ACC112 (cell line): ENCODE data around the gene ZNF385A.

Experiments used
- H2AFZ ChIP-seq: fragments of 200-600 bp; sonication (generic); one replicate; pipeline ENCODE4 v1.6.0; 2017; ENCODE audit warnings: antibody characterized with exemption, low read length; ENCODE audit not compliant: unreplicated experiment
- H3K27ac ChIP-seq: fragments of 200-600 bp; sonication (generic); 2 replicates; pipeline ENCODE4 v1.5.1; 2014; ENCODE audit warnings: low read depth, mild to moderate bottlenecking, antibody characterized with exemption, low read length, moderate library complexity
- H3K27me3 ChIP-seq: fragments of 200-600 bp; sonication (generic); 2 replicates; pipeline ENCODE4 v1.6.1; 2014; ENCODE audit warnings: mild to moderate bottlenecking, antibody characterized with exemption, low read length, moderate library complexity, mixed read lengths; ENCODE audit not compliant: insufficient read depth
- H3K36me3 ChIP-seq: fragments of 200-600 bp; sonication (generic); 2 replicates; pipeline ENCODE4 v1.6.1; 2016; ENCODE audit warnings: mild to moderate bottlenecking, antibody characterized with exemption, low read length, moderate library complexity, mixed read lengths; ENCODE audit not compliant: insufficient read depth
- H3K4me1 ChIP-seq: fragments of 200-600 bp; sonication (generic); one replicate; pipeline ENCODE4 v1.6.1; 2016; ENCODE audit warnings: low read length, mixed read lengths; ENCODE audit not compliant: insufficient read depth, unreplicated experiment, control insufficient read depth
- H3K4me3 ChIP-seq: fragments of 200-600 bp; sonication (generic); 2 replicates; pipeline ENCODE4 v1.5.1; 2014; ENCODE audit warnings: mild to moderate bottlenecking, low read depth, low read length
- H3K79me2 ChIP-seq: fragments of 200-600 bp; sonication (generic); one replicate; pipeline ENCODE4 v1.6.0; 2016; ENCODE audit warnings: low read length; ENCODE audit not compliant: control insufficient read depth, unreplicated experiment, insufficient read depth

The ZNF385A gene

DNA sequence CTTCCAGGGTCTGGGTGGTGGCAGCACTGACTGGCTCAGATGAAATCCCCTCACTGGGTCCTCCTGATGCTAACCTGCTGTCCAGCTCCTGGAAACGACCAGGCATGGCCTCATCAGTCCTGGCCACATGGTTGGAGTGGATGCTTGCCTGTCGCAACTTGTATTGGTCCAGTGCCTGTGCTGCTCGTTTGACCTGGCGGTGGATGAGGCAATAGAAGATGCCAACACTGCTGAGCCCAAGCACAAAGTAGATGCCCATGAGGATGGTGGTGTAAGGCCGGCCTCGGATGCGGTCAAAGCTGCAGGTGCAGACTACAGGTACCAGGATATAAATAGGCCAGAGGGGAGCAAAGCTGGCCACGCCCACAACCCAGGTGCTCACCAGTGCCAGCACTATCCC is 21.5 kb downstream of the ZNF385A start:
- Histone ChIP-seq H2AFZ (no peak overlapping the region), H3K36me3 (no peaks in the 10 kb centered on the region), H3K27ac (no peak overlapping the region), H3K4me3 (no peak overlapping the region), H3K27me3 (no peaks in the 10 kb centered on the region), H3K79me2 (no peaks in the 10 kb centered on the region), H3K4me1 (peaks cover 15% of the 10 kb centered on the region)

DNA sequence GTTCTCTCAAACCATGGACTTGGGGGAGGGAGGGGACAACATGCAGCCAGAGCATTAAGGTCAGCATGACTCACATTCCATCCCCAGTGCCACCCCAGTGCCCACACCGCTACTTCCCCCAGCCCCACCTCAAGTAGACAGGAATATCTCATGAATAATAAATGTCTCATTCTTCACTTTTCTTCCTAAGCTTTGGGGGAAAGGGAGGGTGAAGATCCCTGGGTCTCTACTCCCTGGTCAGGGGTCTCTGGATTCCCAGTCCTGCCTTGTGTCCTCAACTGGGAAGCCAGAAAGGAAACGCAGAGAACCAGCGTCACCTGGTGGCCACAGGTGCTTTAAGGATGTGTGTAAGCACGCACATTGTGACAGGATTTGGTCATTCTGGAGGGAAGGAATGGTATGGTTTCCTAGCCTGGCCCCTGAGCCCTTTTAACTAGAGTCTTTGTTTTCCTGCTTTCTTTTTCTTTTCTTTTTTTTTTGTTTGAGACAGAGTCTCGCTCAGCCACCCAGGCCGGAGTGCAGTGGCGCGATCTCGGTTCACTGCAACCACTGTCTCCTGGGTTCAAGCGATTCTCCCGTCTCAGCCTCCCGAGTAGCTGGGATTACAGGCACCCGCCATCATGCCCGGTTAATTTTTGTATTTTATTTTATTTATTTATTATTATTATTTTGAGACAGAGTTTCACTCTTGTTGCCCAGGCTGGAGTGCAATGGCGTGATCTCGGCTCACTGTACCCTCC is 23.6 kb downstream of the ZNF385A start:
- H3K4me1 ChIP-seq = peaks cover 20% of the 10 kb centered on the region
- H3K36me3 ChIP-seq = no peaks in the 10 kb centered on the region
- H3K4me3 ChIP-seq = no peak overlapping the region
- no peak overlapping the region for H2AFZ ChIP-seq
- H3K27me3 ChIP-seq = no peaks in the 10 kb centered on the region
- peak overlapping the region; percentile 82 for H3K27ac ChIP-seq
- no peaks in the 10 kb centered on the region for H3K79me2 ChIP-seq

- peaks cover 20% of the 10 kb centered on the region for H3K4me1 ChIP-seq
- peak overlapping the region; percentile 82 for H3K27ac ChIP-seq
- H3K27me3 ChIP-seq = no peaks in the 10 kb centered on the region
- no peaks in the 10 kb centered on the region for H3K36me3 ChIP-seq
- no peaks in the 10 kb centered on the region for H3K79me2 ChIP-seq
- H2AFZ ChIP-seq = no peak overlapping the region
- peak overlapping the region; percentile 75 for H3K4me3 ChIP-seq
Measured at GRCh38 chr12:54359762-54360351, 24.7 kb downstream of the ZNF385A start.

GRCh38 chr12:54358945-54359761 is 25.4 kb downstream of the ZNF385A start:
- peak overlapping the region; percentile 35 for H2AFZ ChIP-seq
- H3K4me3 ChIP-seq = peak overlapping the region; percentile 75
- H3K27ac ChIP-seq = peak overlapping the region; percentile 82
- H3K4me1 ChIP-seq = peaks cover 20% of the 10 kb centered on the region
- no peaks in the 10 kb centered on the region for H3K27me3 ChIP-seq
- H3K79me2 ChIP-seq = no peaks in the 10 kb centered on the region
- H3K36me3 ChIP-seq = no peaks in the 10 kb centered on the region

- no peaks in the 10 kb centered on the region for H3K27me3 ChIP-seq
- H3K4me3 ChIP-seq = peak overlapping the region; percentile 75
- H3K4me1 ChIP-seq = peaks cover 20% of the 10 kb centered on the region
- no peaks in the 10 kb centered on the region for H3K79me2 ChIP-seq
- peak overlapping the region; percentile 65 for H3K27ac ChIP-seq
- peak overlapping the region; percentile 35 for H2AFZ ChIP-seq
- H3K36me3 ChIP-seq = no peaks in the 10 kb centered on the region
Measured at GRCh38 chr12:54358191-54358944, 26.2 kb downstream of the ZNF385A start.

- no peak overlapping the region for H3K27ac ChIP-seq
- no peaks in the 10 kb centered on the region for H3K79me2 ChIP-seq
- no peak overlapping the region for H2AFZ ChIP-seq
- H3K4me1 ChIP-seq = peaks cover 24% of the 10 kb centered on the region
- no peaks in the 10 kb centered on the region for H3K27me3 ChIP-seq
- no peaks in the 10 kb centered on the region for H3K36me3 ChIP-seq
- H3K4me3 ChIP-seq = peak overlapping the region; percentile 75
Measured at GRCh38 chr12:54357506-54358190, 26.9 kb downstream of the ZNF385A start.

DNA sequence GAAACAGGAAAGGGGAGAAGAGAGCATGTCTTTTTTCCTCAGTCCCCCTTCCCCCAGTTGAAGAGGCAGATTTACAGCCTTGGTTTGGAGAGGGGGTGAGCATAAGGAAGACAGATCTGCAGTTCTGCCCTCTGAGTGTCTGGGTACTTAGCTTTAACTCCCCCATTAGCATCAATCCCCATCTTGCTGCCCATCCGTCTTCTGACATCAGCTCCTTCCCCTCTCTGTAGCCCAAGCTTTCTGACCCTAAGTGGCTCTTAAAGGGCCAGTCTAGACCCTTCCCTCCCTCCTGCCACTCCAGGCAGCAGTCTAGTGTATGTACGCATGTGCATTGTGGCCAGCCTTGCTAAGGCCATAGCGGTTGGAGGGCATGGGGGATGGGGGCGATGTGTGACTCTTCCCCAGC is 27.6 kb downstream of the ZNF385A start:
- H3K27me3 ChIP-seq = no peaks in the 10 kb centered on the region
- no peaks in the 10 kb centered on the region for H3K36me3 ChIP-seq
- H3K79me2 ChIP-seq = no peaks in the 10 kb centered on the region
- peaks cover 26% of the 10 kb centered on the region for H3K4me1 ChIP-seq
- H2AFZ ChIP-seq = no peak overlapping the region
- H3K27ac ChIP-seq = no peak overlapping the region
- H3K4me3 ChIP-seq = no peak overlapping the region

DNA sequence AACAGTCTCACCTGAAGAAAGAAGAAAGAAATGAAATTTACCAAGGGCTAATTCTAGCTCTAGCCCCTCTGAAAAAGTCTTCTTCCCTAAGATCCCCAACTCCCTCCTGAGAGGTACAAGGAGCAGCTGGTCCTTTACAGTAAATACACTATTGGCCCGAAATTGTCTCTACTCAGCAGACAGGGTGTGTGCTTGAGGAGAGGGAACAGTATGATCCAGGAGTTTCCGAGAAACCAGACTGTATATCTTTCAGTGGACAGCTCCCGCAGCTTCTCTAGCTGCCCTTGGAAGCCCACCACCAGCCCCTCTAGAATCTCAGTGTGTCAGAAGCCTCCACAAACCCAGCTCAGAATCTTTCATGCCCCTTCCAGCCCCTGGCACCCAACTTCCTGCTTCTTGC is 28.3 kb downstream of the ZNF385A start:
- no peak overlapping the region for H2AFZ ChIP-seq
- no peaks in the 10 kb centered on the region for H3K36me3 ChIP-seq
- H3K4me3 ChIP-seq = no peak overlapping the region
- no peaks in the 10 kb centered on the region for H3K79me2 ChIP-seq
- H3K27ac ChIP-seq = no peak overlapping the region
- H3K4me1 ChIP-seq = peaks cover 26% of the 10 kb centered on the region
- H3K27me3 ChIP-seq = no peaks in the 10 kb centered on the region

DNA sequence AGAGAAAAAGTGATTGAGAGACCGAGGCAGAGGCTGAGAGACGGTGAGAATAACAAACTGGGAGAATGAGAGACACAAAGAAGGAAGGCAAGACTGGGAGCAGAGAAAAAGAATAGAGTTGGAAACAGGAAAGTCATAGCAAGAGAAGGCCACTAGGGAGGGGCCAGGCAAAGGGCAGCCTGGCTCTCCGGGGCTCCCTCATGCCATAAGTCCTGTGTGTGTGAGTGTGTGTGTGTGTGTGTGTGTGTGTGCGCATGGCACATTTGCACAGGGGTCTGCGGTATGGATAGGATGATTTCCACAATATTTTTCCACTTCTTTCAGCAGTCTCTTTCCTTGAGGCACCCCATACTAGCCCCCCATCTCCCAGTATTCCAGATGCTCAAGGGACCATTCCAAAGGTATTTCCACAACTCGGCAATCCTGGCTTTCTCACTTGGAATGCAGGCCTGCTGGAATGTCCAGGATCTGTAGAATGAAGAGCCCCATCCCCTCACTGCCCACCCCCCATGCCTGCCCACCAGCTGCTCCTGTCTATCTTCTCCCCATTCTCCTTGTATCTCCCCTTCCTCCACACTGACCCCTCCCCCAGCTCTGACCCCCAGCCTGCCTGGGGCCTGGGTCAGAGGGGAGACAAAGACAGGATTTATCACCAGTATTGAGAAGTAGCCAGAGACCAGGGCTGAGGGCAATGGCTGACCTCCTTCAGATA is 29.3 kb downstream of the ZNF385A start:
- Histone ChIP-seq H3K4me3 (no peak overlapping the region), H3K27ac (no peak overlapping the region), H2AFZ (no peak overlapping the region), H3K4me1 (peaks cover 19% of the 10 kb centered on the region), H3K27me3 (no peaks in the 10 kb centered on the region), H3K36me3 (0 out of 2 replicates have a peak, but pooled peaks cover 2% of the 10 kb centered on the region), H3K79me2 (no peaks in the 10 kb centered on the region)
